Measurements from ENCODE around the gene ARHGEF17. TPM values are rescaled to one million over a fixed set of nuclear protein-coding genes. Genes with fewer than 3 reads are reported as not detected.

The ARHGEF17 gene
- polyA plus RNA-seq, 6 donors from 2014 or later: not detected

DNA sequence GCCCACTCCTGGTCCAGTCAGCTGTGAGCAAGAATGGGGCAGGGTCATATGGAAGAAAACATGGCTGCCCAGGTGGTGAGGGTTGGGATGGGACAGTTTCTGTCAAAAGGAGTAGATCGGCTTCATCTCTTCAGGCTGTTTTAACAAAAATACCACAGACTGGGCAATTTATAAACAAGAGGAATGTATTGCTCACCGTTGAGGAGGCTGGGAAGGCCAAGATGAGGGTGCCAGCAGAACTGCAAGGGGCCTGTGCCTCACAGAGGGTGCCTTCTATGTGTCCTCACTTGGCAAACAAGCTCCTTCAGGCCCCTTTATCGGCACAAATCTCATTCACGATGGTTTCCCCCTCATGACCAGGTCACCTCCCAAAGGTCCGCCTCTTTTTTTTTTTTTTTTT is 50.0 kb downstream of the ARHGEF17 start:
- ATAC-seq (ENCODE audit: low read depth in 2 of 2): no peak

DNA sequence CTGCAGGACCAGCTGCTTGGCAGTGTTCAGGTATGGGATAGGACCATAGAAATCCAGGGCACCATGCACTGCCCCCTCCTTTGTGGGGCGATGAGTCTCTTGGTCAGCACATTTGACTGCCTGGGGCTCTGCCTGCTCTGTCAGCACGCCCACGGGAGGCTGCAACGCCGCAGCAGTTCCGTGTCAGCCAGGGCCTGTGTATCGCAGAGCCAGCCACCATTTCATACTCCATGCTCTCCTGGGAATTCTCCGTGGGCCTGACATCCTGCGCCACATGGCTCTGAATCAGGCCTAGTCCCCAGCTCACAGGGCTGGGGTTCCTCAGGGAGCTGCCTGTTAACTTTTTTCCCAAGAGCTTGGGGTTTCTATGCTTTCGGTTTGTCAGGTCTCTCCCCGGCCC is 51.3 kb downstream of the ARHGEF17 start:
- Mint-ChIP-seq H3K4me3 (no peak overlapping the region), H3K27me3 (no peaks in the 10 kb centered on the region), H3K36me3 (no peaks in the 10 kb centered on the region), H3K4me1 (peaks cover 7 to 13% (median 13%) of the 10 kb centered on the region in 3 donors), H3K9me3 (no peaks in the 10 kb centered on the region), H3K27ac (no peak overlapping the region)
- DNase-seq (no peak), ATAC-seq (ENCODE audit: low read depth in 2 of 2) (no peak)

More for the DNA sequence above, 50.0 kb downstream of the ARHGEF17 start:
- H3K4me3 Mint-ChIP-seq: no peak overlapping the region
- H3K36me3 Mint-ChIP-seq: no peaks in the 10 kb centered on the region
- no peak overlapping the region for H3K27ac Mint-ChIP-seq
- no peaks in the 10 kb centered on the region for H3K9me3 Mint-ChIP-seq
- DNase-seq: no peak
- H3K4me1 Mint-ChIP-seq: peaks cover 0 to 7% (median 5%) of the 10 kb centered on the region in 3 donors
- H3K27me3 Mint-ChIP-seq: no peaks in the 10 kb centered on the region

DNA sequence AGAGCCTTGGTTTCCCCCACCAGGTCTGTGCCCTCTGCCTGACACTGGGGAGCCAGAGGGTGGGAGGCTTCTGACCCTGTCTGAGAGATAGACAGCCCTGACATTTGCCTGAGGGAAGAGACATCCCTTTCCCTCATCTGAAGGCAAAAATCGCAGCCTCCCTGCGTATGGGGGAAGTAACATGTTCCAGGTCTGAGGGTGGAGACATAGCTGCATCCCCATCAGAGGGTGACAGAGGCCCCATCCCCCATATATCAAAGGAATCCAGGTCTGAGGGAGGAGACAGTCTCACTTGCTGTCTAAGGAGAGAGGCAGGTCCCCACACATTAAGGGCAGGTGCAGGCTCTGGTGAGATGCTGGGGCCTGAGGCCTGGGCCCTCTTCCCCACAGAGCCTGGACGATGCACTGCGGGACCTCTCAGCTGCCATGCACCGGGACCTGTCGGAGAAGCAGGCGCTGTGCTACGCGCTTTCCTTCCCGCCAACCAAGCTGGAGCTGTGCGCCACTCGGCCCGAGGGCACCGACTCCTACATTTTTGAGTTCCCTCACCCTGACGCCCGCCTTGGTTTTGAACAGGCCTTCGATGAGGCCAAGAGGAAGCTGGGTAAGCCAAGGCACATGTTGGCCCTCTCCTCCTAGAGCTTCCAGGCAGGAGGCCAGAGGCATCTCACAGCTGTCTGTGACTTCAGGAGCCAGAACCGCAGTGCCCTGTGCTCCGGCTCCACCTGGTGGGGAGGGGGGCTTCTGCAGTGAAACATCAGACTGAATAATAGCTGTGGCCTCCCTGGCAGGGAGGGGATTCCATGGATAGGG is 52.1 kb downstream of the ARHGEF17 start:
- no peak overlapping the region for H3K27ac Mint-ChIP-seq
- DNase-seq: no peak
- no peaks in the 10 kb centered on the region for H3K9me3 Mint-ChIP-seq
- H3K27me3 Mint-ChIP-seq: no peaks in the 10 kb centered on the region
- peak; percentile 55 to 60 for ATAC-seq (ENCODE audit: low read depth in 2 of 2)
- no peak overlapping the region for H3K4me3 Mint-ChIP-seq
- H3K4me1 Mint-ChIP-seq: peaks cover 14 to 21% (median 19%) of the 10 kb centered on the region in 3 donors
- no peaks in the 10 kb centered on the region for H3K36me3 Mint-ChIP-seq

DNA sequence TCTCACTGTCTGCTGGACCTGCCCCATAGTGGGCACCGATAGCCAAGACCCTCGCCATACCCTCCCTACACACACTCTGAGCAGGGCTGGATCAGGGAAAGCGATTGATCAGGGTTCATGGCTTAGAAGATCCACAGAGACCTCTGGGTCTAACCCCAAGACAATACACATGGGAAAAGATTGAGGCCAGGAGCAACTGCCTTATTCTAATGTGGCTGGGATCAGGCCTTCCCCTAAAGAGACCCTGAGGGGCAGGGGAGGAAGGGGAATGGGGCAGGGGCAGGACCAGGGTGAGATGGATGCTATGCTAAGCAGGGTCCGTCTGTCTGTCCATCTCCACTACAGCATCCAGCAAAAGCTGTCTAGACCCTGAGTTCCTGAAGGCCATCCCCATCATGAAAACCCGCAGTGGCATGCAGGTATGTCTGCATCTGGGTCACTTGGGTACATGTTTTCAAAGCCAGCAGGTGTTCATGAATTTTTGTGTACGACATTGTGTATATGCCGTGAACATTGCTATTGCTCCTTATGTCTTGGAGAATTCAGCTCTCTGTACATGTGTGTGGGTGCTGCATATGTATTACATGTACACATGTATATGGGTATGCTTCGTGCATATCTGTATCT is 52.8 kb downstream of the ARHGEF17 start:
- Mint-ChIP-seq H3K4me1 (peaks cover 18 to 29% (median 22%) of the 10 kb centered on the region in 3 donors), H3K27ac (no peak overlapping the region), H3K27me3 (no peaks in the 10 kb centered on the region), H3K4me3 (peak overlapping the region in 1 of 8 donors; percentile 53), H3K36me3 (no peaks in the 10 kb centered on the region), H3K9me3 (no peaks in the 10 kb centered on the region)
- no peak for ATAC-seq (ENCODE audit: low read depth in 2 of 2)
- DNase-seq: no peak

DNA sequence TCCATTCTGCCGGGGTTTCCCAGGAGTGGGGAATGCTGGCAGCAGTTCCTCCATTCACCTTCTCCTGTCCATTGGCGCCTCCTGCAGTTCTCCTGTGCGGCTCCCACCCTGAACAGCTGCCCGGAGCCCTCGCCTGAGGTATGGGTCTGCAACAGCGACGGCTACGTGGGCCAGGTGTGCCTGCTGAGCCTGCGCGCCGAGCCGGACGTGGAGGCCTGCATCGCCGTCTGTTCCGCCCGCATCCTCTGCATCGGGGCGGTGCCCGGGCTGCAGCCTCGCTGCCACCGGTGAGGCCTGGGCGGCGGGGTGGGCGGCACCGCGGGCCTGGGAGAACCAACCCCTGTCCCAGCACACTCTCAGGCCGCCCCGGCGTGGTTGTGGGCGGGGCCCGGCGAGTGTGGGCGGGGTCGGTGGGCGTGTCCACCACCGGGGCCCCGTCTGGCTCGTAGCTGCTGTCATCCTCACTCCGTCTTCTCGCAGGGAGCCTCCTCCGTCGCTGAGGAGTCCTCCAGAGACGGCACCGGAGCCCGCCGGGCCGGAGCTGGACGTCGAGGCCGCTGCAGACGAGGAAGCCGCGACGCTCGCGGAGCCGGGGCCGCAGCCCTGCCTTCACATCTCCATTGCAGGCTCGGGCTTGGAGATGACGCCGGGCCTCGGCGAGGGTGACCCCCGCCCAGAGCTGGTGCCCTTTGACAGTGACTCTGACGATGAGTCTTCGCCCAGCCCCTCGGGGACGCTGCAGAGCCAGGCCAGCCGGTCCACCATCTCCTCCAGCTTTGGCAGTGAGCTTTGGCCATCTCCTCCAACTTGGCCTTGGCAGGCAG is 54.1 kb downstream of the ARHGEF17 start:
- Mint-ChIP-seq H3K9me3 (no peaks in the 10 kb centered on the region), H3K36me3 (no peaks in the 10 kb centered on the region), H3K27me3 (no peaks in the 10 kb centered on the region), H3K27ac (peak overlapping the region in 2 of 6 donors; percentile 82 to 93), H3K4me1 (peaks cover 26 to 42% (median 32%) of the 10 kb centered on the region in 3 donors), H3K4me3 (no peak overlapping the region)
- DNase-seq: no peak
- no peak for ATAC-seq (ENCODE audit: low read depth in 2 of 2)

DNA sequence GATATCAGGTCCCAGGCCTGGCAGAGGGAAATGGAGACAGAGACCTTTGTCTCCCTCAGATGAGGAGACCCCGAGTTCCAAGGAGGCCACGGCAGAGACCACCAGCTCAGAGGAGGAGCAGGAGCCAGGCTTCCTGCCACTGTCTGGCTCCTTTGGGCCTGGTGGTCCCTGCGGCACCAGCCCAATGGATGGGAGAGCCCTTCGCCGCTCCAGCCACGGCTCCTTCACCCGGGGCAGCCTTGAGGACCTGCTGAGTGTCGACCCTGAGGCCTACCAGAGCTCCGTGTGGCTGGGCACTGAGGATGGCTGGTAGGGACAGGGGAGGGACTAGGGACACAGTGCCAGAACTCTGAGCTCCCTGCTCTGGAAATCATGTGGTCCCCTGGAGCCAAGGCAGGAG is 55.1 kb downstream of the ARHGEF17 start:
- H3K27ac Mint-ChIP-seq: peak overlapping the region in 4 of 6 donors; percentile 29 to 93 (median 64)
- no peaks in the 10 kb centered on the region for H3K36me3 Mint-ChIP-seq
- H3K4me1 Mint-ChIP-seq: peaks cover 33 to 52% (median 41%) of the 10 kb centered on the region in 3 donors
- ATAC-seq (ENCODE audit: low read depth in 2 of 2) (no peak), DNase-seq (no peak)
- no peaks in the 10 kb centered on the region for H3K9me3 Mint-ChIP-seq
- no peak overlapping the region for H3K4me3 Mint-ChIP-seq
- H3K27me3 Mint-ChIP-seq: no peaks in the 10 kb centered on the region

DNA sequence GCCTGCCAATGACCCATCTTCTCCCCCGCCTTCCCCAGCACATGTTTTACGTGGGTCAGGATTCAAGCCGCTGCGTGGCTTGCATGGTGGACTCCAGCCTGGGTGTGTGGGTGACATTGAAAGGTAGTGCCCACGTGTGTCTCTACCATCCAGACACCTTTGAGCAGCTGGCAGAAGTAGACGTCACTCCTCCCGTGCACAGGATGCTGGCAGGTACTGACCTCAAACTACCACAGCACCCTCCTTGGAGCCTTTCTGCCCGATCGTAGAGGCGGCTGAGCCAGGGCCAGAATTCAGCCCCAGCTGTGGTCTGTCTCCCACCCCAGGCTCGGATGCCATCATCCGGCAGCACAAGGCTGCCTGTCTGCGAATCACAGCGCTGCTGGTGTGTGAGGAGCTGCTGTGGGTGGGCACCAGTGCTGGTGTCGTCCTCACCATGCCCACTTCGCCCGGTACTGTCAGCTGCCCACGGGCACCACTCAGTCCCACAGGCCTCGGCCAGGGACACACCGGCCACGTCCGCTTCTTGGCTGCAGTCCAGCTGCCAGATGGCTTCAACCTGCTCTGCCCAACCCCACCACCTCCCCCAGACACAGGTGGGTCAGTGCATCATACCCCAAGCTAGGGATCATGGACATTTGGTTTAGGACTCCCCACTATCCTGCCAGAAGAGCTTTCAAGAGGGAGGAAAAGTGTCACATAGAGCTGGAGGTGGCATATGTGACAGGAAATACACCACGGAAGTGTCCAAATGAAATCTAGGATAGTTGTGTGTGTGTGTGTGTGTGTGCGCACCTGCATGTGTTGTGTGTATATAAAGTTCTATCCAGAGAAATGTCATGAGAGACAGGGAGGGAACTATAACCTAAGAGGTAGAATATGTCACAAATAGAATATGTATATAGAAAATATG is 57.5 kb downstream of the ARHGEF17 start:
- ATAC-seq (ENCODE audit: low read depth in 2 of 2) (no peak), DNase-seq (no peak)
- no peaks in the 10 kb centered on the region for H3K27me3 Mint-ChIP-seq
- H3K9me3 Mint-ChIP-seq: no peaks in the 10 kb centered on the region
- H3K4me1 Mint-ChIP-seq: peaks cover 33 to 65% (median 53%) of the 10 kb centered on the region in 3 donors
- peak overlapping the region; percentile 3 to 80 (median 65) for H3K4me3 Mint-ChIP-seq
- no peaks in the 10 kb centered on the region for H3K36me3 Mint-ChIP-seq
- peak overlapping the region; percentile 76 to 97 (median 94) for H3K27ac Mint-ChIP-seq

DNA sequence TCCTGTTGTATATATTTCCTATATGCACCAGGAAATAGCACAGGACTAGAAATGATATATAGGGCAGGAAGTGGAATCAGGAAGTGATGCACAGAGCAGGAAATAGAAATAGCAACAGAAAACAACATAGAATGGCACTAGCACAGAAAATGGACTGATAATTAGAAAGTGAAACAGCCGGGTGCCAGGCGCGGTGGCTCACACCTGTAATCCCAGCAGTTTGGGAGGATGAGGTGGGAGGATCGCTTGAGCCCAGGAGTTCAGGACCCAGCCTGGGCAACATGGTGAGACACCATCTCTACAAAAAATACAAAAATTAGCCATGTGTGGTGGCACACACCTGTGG is 58.2 kb downstream of the ARHGEF17 start:
- DNase-seq (peak; percentile 62), ATAC-seq (ENCODE audit: low read depth in 2 of 2) (peak; percentile 90 to 93)
- H3K9me3 Mint-ChIP-seq: no peaks in the 10 kb centered on the region
- peaks cover 33 to 70% (median 58%) of the 10 kb centered on the region in 3 donors for H3K4me1 Mint-ChIP-seq
- peak overlapping the region; percentile 76 to 97 (median 94) for H3K27ac Mint-ChIP-seq
- H3K27me3 Mint-ChIP-seq: no peaks in the 10 kb centered on the region
- H3K4me3 Mint-ChIP-seq: peak overlapping the region; percentile 3 to 80 (median 65)
- no peaks in the 10 kb centered on the region for H3K36me3 Mint-ChIP-seq

DNA sequence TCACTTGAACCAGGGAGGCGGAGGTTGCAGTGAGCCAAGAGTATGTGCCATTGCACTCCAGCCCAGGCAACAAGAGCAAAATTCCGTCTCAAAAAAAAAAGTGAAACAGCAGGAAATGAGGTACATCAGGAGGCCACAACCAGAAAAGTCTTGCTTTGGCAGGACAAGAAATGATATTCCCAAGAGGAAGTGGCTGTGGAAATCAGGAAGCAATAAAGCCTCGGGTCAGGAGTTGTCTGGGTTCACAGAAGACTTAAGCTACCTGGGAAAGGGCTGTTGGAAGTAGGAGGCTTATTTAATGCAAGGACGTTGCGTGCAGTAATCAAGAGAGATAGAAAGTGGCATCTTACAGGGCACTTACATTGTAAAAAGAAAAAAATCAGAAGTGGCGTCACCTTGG is 58.9 kb downstream of the ARHGEF17 start:
- H3K36me3 Mint-ChIP-seq: no peaks in the 10 kb centered on the region
- H3K9me3 Mint-ChIP-seq: no peaks in the 10 kb centered on the region
- peak overlapping the region; percentile 2 to 97 (median 90) for H3K27ac Mint-ChIP-seq
- DNase-seq: no peak
- peak overlapping the region in 5 of 8 donors; percentile 26 to 78 (median 49) for H3K4me3 Mint-ChIP-seq
- H3K27me3 Mint-ChIP-seq: no peaks in the 10 kb centered on the region
- peaks cover 38 to 76% (median 65%) of the 10 kb centered on the region in 3 donors for H3K4me1 Mint-ChIP-seq
- no peak for ATAC-seq (ENCODE audit: low read depth in 2 of 2)

DNA sequence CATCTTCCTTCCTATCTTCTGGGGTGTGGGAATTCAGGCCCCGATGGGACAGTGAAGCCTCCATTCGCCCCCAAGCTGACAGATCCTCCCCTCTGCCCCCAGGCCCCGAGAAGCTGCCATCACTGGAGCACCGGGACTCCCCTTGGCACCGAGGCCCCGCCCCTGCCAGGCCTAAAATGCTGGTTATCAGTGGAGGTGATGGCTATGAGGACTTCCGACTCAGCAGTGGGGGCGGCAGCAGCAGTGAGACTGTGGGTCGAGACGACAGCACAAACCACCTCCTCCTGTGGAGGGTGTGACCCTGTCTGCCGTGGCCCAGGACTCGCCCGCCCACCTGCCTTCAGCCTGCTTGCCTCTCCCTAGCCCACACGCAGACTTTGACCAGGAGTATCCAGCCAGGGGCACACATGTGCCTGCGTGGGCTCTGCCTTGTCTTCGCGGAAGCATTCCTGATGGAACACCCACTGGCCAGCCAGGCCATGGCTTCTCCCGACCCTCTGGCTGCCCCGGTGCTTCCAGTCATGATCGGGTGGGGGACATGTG is 59.5 kb downstream of the ARHGEF17 start:
- peak overlapping the region in 5 of 8 donors; percentile 15 to 78 (median 49) for H3K4me3 Mint-ChIP-seq
- ATAC-seq (ENCODE audit: low read depth in 2 of 2) (no peak), DNase-seq (no peak)
- H3K9me3 Mint-ChIP-seq: no peaks in the 10 kb centered on the region
- peaks cover 42 to 82% (median 71%) of the 10 kb centered on the region in 3 donors for H3K4me1 Mint-ChIP-seq
- H3K27me3 Mint-ChIP-seq: no peaks in the 10 kb centered on the region
- peak overlapping the region; percentile 56 to 94 (median 83) for H3K27ac Mint-ChIP-seq
- no peaks in the 10 kb centered on the region for H3K36me3 Mint-ChIP-seq

DNA sequence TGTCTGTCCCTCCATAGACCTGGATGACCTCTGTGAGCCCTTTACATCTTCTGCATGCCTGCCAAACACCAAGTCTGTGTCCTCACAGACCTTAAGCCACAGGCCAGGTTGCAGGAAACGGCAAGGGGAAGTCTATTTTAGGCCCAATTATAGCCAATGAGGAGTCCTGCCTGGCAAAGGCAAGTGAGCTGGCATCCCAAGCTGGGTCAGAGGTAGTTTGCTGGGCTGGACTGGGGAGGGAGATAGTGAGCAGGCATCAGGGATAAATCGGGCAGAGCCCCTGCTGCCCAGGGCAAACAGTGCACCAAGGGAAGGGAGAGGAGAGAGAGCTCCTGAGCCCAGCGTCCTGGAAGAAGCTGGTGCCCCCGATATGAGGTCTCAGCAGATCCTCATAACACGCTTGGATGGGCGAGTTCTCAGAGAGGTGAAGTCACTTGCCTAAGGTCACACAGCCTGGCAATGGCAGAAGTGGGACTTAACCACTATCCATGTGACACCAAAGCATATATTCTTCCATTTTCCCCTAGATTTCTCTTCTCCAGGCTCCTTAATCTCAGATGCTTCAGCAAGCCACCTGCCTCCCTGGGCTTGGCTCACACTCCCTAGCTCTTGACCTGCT is 64.4 kb downstream of the ARHGEF17 start:
- Mint-ChIP-seq H3K27me3 (no peaks in the 10 kb centered on the region), H3K4me1 (peaks cover 34 to 71% (median 69%) of the 10 kb centered on the region in 3 donors), H3K36me3 (no peaks in the 10 kb centered on the region), H3K27ac (peak overlapping the region in 5 of 6 donors; percentile 15 to 94 (median 80)), H3K9me3 (no peaks in the 10 kb centered on the region), H3K4me3 (peak overlapping the region in 7 of 8 donors; percentile 45 to 82 (median 61))
- DNase-seq (no peak), ATAC-seq (ENCODE audit: low read depth in 2 of 2) (no peak)

DNA sequence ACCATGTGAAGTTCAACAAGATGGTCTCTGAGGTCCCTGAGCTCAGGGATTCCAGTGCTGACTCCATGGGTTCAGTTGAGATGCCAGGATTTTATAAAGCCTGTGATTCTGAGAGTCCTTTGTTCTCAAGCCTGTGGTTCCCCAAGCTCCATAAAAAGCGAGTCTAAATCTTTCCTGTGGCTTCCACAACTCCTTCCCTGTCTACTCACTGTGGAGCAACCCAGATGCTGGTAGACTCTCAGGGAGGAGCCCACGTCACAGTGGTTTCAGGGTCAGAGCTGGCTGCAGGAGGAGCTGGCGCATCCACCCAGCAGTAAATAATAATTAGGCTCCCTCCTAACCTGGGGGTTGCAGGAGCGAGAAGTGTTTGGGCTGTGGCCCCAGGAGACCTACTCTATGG is 66.1 kb downstream of the ARHGEF17 start:
- Mint-ChIP-seq H3K9me3 (no peaks in the 10 kb centered on the region), H3K27me3 (no peaks in the 10 kb centered on the region), H3K27ac (peak overlapping the region in 3 of 6 donors; percentile 52 to 98 (median 75)), H3K4me3 (peak overlapping the region in 2 of 8 donors; percentile 20 to 96), H3K36me3 (no peaks in the 10 kb centered on the region), H3K4me1 (peaks cover 45 to 72% (median 71%) of the 10 kb centered on the region in 3 donors)
- no peak for ATAC-seq (ENCODE audit: low read depth in 2 of 2)
- DNase-seq: no peak

Data from naive B cell (primary cell).